MM.1S (cell line): Measurements from ENCODE around the gene DPPA4.

Source experiments
- CTCF ChIP-seq: fragments of 300-600 bp; sonication (generic); IDR thresholded peaks from 2 replicates; pipeline ENCODE4 v1.5.1; 2016; ENCODE audit warnings: antibody characterized with exemption, low read length, mixed read lengths
- EZH2 ChIP-seq: fragments of 300-600 bp; sonication (generic); optimal IDR thresholded peaks from 2 replicates; pipeline ENCODE3; 2017; ENCODE audit warnings: low read depth, mild to moderate bottlenecking, antibody characterized with exemption, low read length, mixed read lengths

- no peak for TF ChIP-seq CTCF
- TF ChIP-seq EZH2 = no peak
Observed at GRCh38 chr3:109362823-109363222, 25.5 kb upstream of the DPPA4 start.
